ENCODE data around the gene MARK3. TPM values are rescaled to one million over a fixed set of nuclear protein-coding genes. Genes with fewer than 3 reads are reported as not detected.
"Not testable (repeated sequence)": the region's sequence is repeated elsewhere in the genome, so short reads cannot be mapped to it uniquely, and the experiment has no call there.

Gene MARK3
- total and polyA plus RNA-seq, 3 donors from 2014 or later = 93.9 to 198 (median 172) TPM

DNA sequence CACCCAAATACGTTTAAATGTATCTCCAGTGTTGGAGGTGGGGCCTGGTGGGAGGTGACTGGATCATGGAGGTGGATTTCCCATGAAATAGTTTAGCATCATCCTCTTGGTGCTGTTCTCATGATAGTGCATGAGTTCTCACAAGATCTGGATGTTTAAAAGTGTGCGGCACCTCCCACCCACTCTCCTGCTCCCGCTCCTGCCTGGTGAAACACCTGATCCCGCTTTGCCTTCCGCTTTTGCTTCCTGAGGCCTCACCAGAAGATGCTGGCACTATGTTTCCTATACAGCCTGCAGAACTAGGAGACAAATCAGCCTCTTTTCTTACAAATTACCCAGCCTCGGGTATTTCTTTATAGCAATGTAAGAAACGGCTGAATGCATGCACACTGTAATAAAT lies 31.1 kb upstream of the MARK3 start:
- whole genome bisulfite sequencing, 2 donors = 59 to 63% methylated on average over 7 of the region's 7 CpGs
- no peaks in the 10 kb centered on the region for H3K9me3 ChIP-seq
- H3K27me3 ChIP-seq = no peaks in the 10 kb centered on the region
- no peak overlapping the region for H3K27ac ChIP-seq
- no peak for TF ChIP-seq CTCF (IDR thresholded peaks at IDR 0.05)
- TF ChIP-seq POLR2A (IDR thresholded peaks at IDR 0.05) = no peak
- DNase-seq = no peak
- H3K4me3 ChIP-seq = no peak overlapping the region
- intact Hi-C loops (cut with DNase I; ENCODE audit: low total_unique reads) = no loop called here
- H3K36me3 ChIP-seq (ENCODE audit: low read depth, missing control alignments) = no peaks in the 10 kb centered on the region
- H3K4me1 ChIP-seq = no peaks in the 10 kb centered on the region

DNA sequence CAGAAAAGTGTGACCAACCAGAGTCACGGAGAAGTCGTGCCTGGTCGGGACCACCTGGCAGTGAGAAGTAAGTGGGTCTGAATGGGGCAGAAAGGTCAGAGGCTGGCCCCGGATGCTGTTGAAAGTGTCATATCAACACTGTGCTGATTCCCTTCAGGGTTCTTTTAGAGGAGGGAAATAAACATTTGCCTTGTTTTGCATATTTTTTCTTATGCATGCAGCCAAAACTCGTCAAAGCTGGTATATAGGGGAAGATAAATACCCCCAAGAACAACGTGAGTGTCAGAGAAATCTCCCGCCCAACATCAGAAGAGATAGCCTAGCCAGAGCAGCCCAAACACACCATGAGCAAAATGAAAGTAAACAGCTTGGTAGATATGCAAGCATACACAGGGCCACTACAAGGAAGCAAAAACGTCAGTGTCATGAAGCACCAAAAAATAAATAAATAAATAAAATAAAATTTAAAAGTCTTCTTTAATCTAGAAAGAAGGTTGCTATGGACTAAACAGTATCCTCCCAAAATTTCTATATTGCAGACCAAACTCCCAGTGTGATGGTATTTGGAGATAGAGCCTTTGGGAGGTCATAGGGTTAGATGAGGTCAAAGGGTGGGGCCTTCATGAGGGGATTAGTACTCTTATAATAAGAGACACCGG lies 29.1 kb upstream of the MARK3 start:
- Histone ChIP-seq H3K27ac (no peak overlapping the region), H3K36me3 (ENCODE audit: low read depth, missing control alignments) (no peaks in the 10 kb centered on the region), H3K9me3 (no peaks in the 10 kb centered on the region), H3K27me3 (no peaks in the 10 kb centered on the region), H3K4me3 (no peak overlapping the region), H3K4me1 (no peaks in the 10 kb centered on the region)
- WGBS, 2 donors = 65 to 71% methylated on average over 9 of the region's 9 CpGs
- no peak for TF ChIP-seq POLR2A (IDR thresholded peaks at IDR 0.05)
- TF ChIP-seq CTCF (IDR thresholded peaks at IDR 0.05) = no peak
- no peak for DNase-seq
- intact Hi-C loops (cut with DNase I; ENCODE audit: low total_unique reads) = no loop called here

- H3K9me3 ChIP-seq; H3K36me3 ChIP-seq (ENCODE audit: low read depth, missing control alignments); H3K4me1 ChIP-seq; H3K27me3 ChIP-seq; intact Hi-C loops (cut with DNase I; ENCODE audit: low total_unique reads); H3K27ac ChIP-seq; H3K4me3 ChIP-seq; DNase-seq: not testable (repeated sequence)
- WGBS, 2 donors = 93 to 94% methylated on average over 10 of the region's 10 CpGs
Measured at GRCh38 chr14:103357552-103357951, 27.7 kb upstream of the MARK3 start.

DNA sequence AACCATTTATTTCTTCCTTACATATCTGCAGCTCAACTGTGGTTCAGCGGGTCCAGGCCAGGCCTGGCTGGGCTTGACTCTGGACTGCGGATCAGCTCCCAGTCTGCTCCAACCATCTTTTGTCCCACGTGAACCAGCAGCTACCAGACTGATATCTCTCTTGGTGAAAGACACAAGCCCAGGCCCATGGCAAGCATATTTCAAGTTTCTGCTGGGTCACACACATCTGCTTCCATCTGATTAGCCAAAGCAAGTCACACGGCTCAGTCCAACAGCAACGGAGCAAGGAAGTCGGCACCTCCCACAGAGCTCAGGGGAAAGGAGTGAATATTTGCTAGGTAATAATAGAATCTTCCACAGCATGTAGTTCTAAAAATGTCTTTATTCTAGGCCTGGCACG lies 24.7 kb upstream of the MARK3 start:
- WGBS, 2 donors = 77 to 84% methylated on average over 7 of the region's 7 CpGs
- Histone ChIP-seq H3K4me3 (no peak overlapping the region), H3K36me3 (ENCODE audit: low read depth, missing control alignments) (no peaks in the 10 kb centered on the region), H3K27me3 (no peaks in the 10 kb centered on the region), H3K27ac (no peak overlapping the region), H3K4me1 (no peaks in the 10 kb centered on the region), H3K9me3 (no peaks in the 10 kb centered on the region)
- no peak for DNase-seq
- TF ChIP-seq POLR2A (IDR thresholded peaks at IDR 0.05) (no peak), CTCF (IDR thresholded peaks at IDR 0.05) (no peak)
- intact Hi-C loops (cut with DNase I; ENCODE audit: low total_unique reads) = no loop called here

- TF ChIP-seq POLR2A (IDR thresholded peaks at IDR 0.05) (no peak), CTCF (IDR thresholded peaks at IDR 0.05) (no peak)
- no peak for DNase-seq
- H3K36me3 ChIP-seq (ENCODE audit: low read depth, missing control alignments) = no peaks in the 10 kb centered on the region
- H3K4me3 ChIP-seq = no peak overlapping the region
- H3K27me3 ChIP-seq = no peaks in the 10 kb centered on the region
- H3K4me1 ChIP-seq = no peaks in the 10 kb centered on the region
- intact Hi-C loops (cut with DNase I; ENCODE audit: low total_unique reads) = no loop called here
- WGBS, 2 donors = 69 to 87% methylated on average over 5 of the region's 5 CpGs
- H3K9me3 ChIP-seq = no peaks in the 10 kb centered on the region
- no peak overlapping the region for H3K27ac ChIP-seq
Measured at GRCh38 chr14:103361867-103362266, 23.3 kb upstream of the MARK3 start.
